Activated CD8-positive, alpha-beta memory T cell treated with anti-CD3 and anti-CD28 coated beads, Interleukin-2, amount 10 ng/mL, durations not matched to agents 7 days and 5 days (primary cell): ENCODE data around the gene ANGEL1. TPM values are rescaled to one million over a fixed set of nuclear protein-coding genes. Genes with fewer than 3 reads are reported as not detected.

ENCODE experiments used
- ATAC-seq: fragments of 150-1000 bp; cut with Tn5 transposase; one replicate; pipeline ENCODE4 v1.10.0; 2021; ENCODE audit warnings: moderate library complexity
- CTCF ChIA-PET: fragments of 350-600 bp; sonication (Branson Sonifier 250); formaldehyde crosslinking; loops from one replicate; lab custom pipeline; 2021; ENCODE audit warnings: antibody characterized with exemption; lab: Charles Lee
- DNase-seq: peaks from one replicate; pipeline ENCODE4 v3.0.0-alpha.2; 2020
- H3K27ac Mint-ChIP-seq: one replicate; pipeline ENCODE4 v1.8.0; 2021; ENCODE audit warnings: mild to moderate bottlenecking, mixed read lengths
- H3K27me3 Mint-ChIP-seq: one replicate; pipeline ENCODE4 v1.8.0; 2021; ENCODE audit warnings: mixed read lengths
- H3K36me3 Mint-ChIP-seq: one replicate; pipeline ENCODE4 v1.8.0; 2021; ENCODE audit warnings: mild to moderate bottlenecking, mixed read lengths
- H3K4me1 Mint-ChIP-seq: one replicate; pipeline ENCODE4 v1.8.0; 2021; ENCODE audit warnings: mixed read lengths
- H3K4me3 Mint-ChIP-seq: one replicate; pipeline ENCODE4 v1.8.0; 2021; ENCODE audit warnings: mild to moderate bottlenecking, moderate library complexity, mixed read lengths
- H3K9me3 Mint-ChIP-seq: one replicate; pipeline ENCODE4 v1.8.0; 2022; ENCODE audit warnings: low read depth, mixed read lengths
- total RNA-seq, 2 experiments: library from RNA; stranded (reverse); gene quantifications; one replicate each; pipeline ENCODE4 v1.2.3, GENCODE V29; 2021

ANGEL1 gene
- total RNA-seq, 2 experiments from 2014 or later, result 12.9 to 14.6 TPM

DNA sequence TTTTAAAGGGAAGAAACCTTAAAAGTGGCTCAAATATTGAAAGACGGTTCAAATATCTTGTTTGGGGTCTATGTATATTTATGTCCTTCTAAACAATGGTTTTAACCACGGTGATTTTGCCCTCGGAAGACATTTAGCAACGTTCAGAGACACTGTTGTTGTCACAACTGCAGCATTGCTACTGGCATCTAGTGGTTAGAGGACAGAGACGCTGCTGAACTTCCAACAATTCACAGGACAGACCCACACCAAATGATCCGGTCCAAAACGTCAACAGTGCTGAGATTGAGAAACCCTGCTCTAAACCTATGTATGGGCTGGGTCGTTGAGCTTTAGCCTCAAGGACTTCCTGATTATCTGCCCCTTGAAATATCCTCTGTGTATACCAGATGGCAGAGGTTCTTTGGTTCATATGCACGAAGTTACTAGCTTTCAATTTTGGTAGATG lies 1.7 kb downstream of the ANGEL1 start:
- no peak for ATAC-seq
- Mint-ChIP-seq H3K9me3 (no peaks in the 10 kb centered on the region), H3K27ac (peak overlapping the region; percentile 51), H3K27me3 (no peaks in the 10 kb centered on the region), H3K4me1 (peaks cover 20% of the 10 kb centered on the region), H3K36me3 (no peaks in the 10 kb centered on the region), H3K4me3 (peak overlapping the region; percentile 67)
- peak; percentile 45 for DNase-seq
- CTCF ChIA-PET, result interaction anchor here (0.9 to 5.4 kb wide), 10 partner anchors 10 to 105 kb away, joined by 4 to 43 read pairs (median 5); no protein-coding TSS in a partner anchor

GRCh38 chr14:76810525-76810924 lies 2.2 kb downstream of the ANGEL1 start:
- Mint-ChIP-seq H3K27ac (no peak overlapping the region), H3K27me3 (no peaks in the 10 kb centered on the region), H3K36me3 (no peaks in the 10 kb centered on the region), H3K4me1 (peaks cover 20% of the 10 kb centered on the region), H3K4me3 (peak overlapping the region; percentile 67), H3K9me3 (no peaks in the 10 kb centered on the region)
- CTCF ChIA-PET, result interaction anchor here (1.0 to 5.4 kb wide), 9 partner anchors 8 to 104 kb away, joined by 3 to 43 read pairs (median 5); no protein-coding TSS in a partner anchor
- DNase-seq, result no peak
- ATAC-seq, result no peak

- no peak for DNase-seq
- no peak for ATAC-seq
- H3K27me3 Mint-ChIP-seq, result no peaks in the 10 kb centered on the region
- CTCF ChIA-PET, result interaction anchor here (1.0 to 5.4 kb wide), 2 partner anchors 9 to 99 kb away, joined by 3 to 43 read pairs; no protein-coding TSS in a partner anchor
- H3K9me3 Mint-ChIP-seq, result no peaks in the 10 kb centered on the region
- no peak overlapping the region for H3K4me3 Mint-ChIP-seq
- H3K4me1 Mint-ChIP-seq, result peaks cover 20% of the 10 kb centered on the region
- H3K27ac Mint-ChIP-seq, result no peak overlapping the region
- peaks cover 3% of the 10 kb centered on the region for H3K36me3 Mint-ChIP-seq
Measured at GRCh38 chr14:76808990-76809389, 3.7 kb downstream of the ANGEL1 start.

DNA sequence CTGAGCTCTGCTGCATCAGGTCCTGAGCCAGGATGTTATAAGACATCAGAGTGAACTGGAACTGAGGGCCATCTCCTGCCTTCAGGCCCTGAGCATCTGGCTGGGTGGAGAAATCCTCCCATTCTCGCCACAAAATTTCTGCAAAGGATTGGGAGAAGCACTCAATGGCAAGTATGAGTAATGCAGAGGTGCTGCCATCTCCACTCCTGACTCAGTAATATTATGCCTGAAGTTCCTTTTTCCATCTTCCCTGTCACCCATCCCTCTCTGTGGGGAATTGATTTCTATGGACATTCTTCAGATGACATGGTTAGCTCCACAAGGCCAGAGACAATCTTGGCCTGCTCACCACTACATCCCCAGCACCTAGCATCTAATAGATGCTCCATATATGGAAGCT lies 4.7 kb downstream of the ANGEL1 start:
- peaks cover 10% of the 10 kb centered on the region for H3K36me3 Mint-ChIP-seq
- no peak overlapping the region for H3K4me3 Mint-ChIP-seq
- peaks cover 21% of the 10 kb centered on the region for H3K4me1 Mint-ChIP-seq
- CTCF ChIA-PET, result interaction anchor here (0.9 to 2.3 kb wide), 2 partner anchors 99 to 263 kb away, joined by 3 to 8 read pairs; no protein-coding TSS in a partner anchor
- no peak overlapping the region for H3K27ac Mint-ChIP-seq
- H3K9me3 Mint-ChIP-seq, result no peaks in the 10 kb centered on the region
- H3K27me3 Mint-ChIP-seq, result no peaks in the 10 kb centered on the region
- ATAC-seq, result no peak
- no peak for DNase-seq

DNA sequence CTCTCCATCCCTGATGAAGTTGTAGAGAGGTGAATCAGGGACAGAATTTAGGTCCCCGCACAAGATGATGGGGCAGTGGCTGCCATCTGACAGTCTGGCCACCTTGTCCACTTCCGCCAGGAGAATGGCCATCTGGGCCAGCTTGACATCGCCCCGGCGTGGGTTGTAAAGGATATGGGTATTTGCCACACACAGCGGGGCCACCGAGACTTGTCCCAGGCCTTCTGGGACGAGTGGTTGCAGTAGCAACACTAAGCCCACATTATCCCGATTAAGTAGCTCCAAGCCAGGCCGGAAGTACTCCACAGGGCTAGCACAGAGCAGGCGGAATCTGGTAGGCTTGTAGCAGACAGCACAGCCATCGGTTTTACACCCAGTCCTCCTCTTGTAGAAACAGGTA lies 6.2 kb downstream of the ANGEL1 start:
- no peak for ATAC-seq
- H3K36me3 Mint-ChIP-seq, result peaks cover 19% of the 10 kb centered on the region
- no peaks in the 10 kb centered on the region for H3K27me3 Mint-ChIP-seq
- H3K9me3 Mint-ChIP-seq, result no peaks in the 10 kb centered on the region
- DNase-seq, result no peak
- no peak overlapping the region for H3K27ac Mint-ChIP-seq
- CTCF ChIA-PET, result interaction anchor here (1.6 to 2.3 kb wide), 3 partner anchors 21 to 97 kb away, joined by 5 to 8 read pairs (median 7); no protein-coding TSS in a partner anchor
- H3K4me1 Mint-ChIP-seq, result peaks cover 14% of the 10 kb centered on the region
- H3K4me3 Mint-ChIP-seq, result no peak overlapping the region

DNA sequence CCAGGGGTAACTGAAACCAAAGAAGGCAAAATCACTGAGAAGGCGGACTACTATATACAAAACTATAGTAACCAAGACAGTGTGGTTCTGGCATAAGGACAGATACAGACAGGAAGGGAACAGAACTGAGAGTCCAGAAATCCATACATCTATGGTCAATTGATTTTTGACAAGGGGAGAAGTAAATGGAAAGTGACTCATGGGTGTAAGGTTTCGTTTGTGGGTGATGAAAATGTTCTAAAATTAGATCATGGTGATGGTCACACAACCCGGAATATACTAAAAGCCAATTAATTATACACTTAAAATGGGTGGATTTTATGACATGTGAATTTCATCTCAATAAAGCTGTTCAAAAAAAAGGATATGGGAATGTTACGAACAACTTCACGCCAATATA lies 18.7 kb downstream of the ANGEL1 start:
- Mint-ChIP-seq H3K27ac (no peak overlapping the region), H3K36me3 (peaks cover 5% of the 10 kb centered on the region), H3K4me1 (no peaks in the 10 kb centered on the region), H3K27me3 (no peaks in the 10 kb centered on the region), H3K9me3 (no peaks in the 10 kb centered on the region), H3K4me3 (no peak overlapping the region)
- ATAC-seq, result no peak
- DNase-seq, result no peak
- CTCF ChIA-PET, result interaction anchor here (1.1 kb wide), 1 partner anchor 9 kb away, joined by 4 read pairs; no protein-coding TSS in a partner anchor

DNA sequence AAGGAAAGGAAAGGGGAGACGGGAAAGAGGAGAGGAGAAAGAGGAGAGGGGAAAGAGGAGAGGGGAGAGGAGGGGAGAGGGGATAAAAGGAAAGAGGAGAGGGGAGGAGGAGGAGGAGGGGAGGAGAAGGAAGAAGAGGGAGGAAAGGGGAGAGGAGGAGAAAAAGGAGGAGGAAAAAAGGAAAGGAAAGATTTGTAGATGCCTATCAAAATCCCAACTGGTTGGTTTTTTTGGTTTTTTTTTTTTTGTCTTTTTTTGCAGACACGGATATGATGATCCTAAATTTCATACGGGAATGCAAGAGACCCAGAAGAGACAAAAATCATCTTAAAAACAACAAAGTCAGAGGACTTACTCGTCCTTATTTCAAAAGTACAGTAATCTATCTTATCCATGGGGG lies 19.4 kb downstream of the ANGEL1 start:
- no peak for DNase-seq
- CTCF ChIA-PET, result interaction anchor here (1.1 kb wide), 1 partner anchor 9 kb away, joined by 4 read pairs; no protein-coding TSS in a partner anchor
- Mint-ChIP-seq H3K27me3 (no peaks in the 10 kb centered on the region), H3K36me3 (peaks cover 4% of the 10 kb centered on the region), H3K4me1 (no peaks in the 10 kb centered on the region), H3K27ac (no peak overlapping the region), H3K4me3 (no peak overlapping the region), H3K9me3 (no peaks in the 10 kb centered on the region)
- no peak for ATAC-seq

GRCh38 chr14:76792422-76792821 lies 20.3 kb downstream of the ANGEL1 start:
- CTCF ChIA-PET, result no interaction called here
- Mint-ChIP-seq H3K36me3 (peaks cover 4% of the 10 kb centered on the region), H3K9me3 (no peaks in the 10 kb centered on the region), H3K27ac (no peak overlapping the region), H3K4me1 (no peaks in the 10 kb centered on the region), H3K27me3 (no peaks in the 10 kb centered on the region), H3K4me3 (no peak overlapping the region)
- ATAC-seq, result no peak
- DNase-seq, result no peak

- no peak for ATAC-seq
- H3K4me3 Mint-ChIP-seq, result no peak overlapping the region
- no peak overlapping the region for H3K27ac Mint-ChIP-seq
- H3K9me3 Mint-ChIP-seq, result no peaks in the 10 kb centered on the region
- H3K36me3 Mint-ChIP-seq, result peaks cover 6% of the 10 kb centered on the region
- H3K27me3 Mint-ChIP-seq, result no peaks in the 10 kb centered on the region
- CTCF ChIA-PET, result interaction anchor here (1.1 kb wide), 1 partner anchor 76 kb away, joined by 3 read pairs; no protein-coding TSS in a partner anchor
- peaks cover 33% of the 10 kb centered on the region for H3K4me1 Mint-ChIP-seq
- DNase-seq, result no peak
Measured at GRCh38 chr14:76786601-76787000, 26.1 kb downstream of the ANGEL1 start.

GRCh38 chr14:76784881-76785280 lies 27.8 kb downstream of the ANGEL1 start:
- peaks cover 2% of the 10 kb centered on the region for H3K36me3 Mint-ChIP-seq
- H3K4me1 Mint-ChIP-seq, result peaks cover 42% of the 10 kb centered on the region
- H3K9me3 Mint-ChIP-seq, result no peaks in the 10 kb centered on the region
- CTCF ChIA-PET, result interaction anchor here (0.5 to 5.9 kb wide), 18 partner anchors 9 to 673 kb away, joined by 3 to 83 read pairs (median 5); partner anchors contain the start of genes ANGEL1 and VASH1
- H3K4me3 Mint-ChIP-seq, result no peak overlapping the region
- ATAC-seq (peak; percentile 84), DNase-seq (peak; percentile 73)
- H3K27me3 Mint-ChIP-seq, result no peaks in the 10 kb centered on the region
- no peak overlapping the region for H3K27ac Mint-ChIP-seq

GRCh38 chr14:76784266-76784874 lies 28.3 kb downstream of the ANGEL1 start:
- Mint-ChIP-seq H3K4me3 (no peak overlapping the region), H3K27ac (no peak overlapping the region), H3K36me3 (peaks cover 2% of the 10 kb centered on the region), H3K9me3 (no peaks in the 10 kb centered on the region), H3K27me3 (no peaks in the 10 kb centered on the region), H3K4me1 (peaks cover 42% of the 10 kb centered on the region)
- DNase-seq, result peak; percentile 39
- CTCF ChIA-PET, result interaction anchor here (0.5 to 5.9 kb wide), 19 partner anchors 8 to 673 kb away, joined by 3 to 83 read pairs (median 5); partner anchors contain the start of genes ANGEL1 and VASH1
- peak; percentile 11 for ATAC-seq

DNA sequence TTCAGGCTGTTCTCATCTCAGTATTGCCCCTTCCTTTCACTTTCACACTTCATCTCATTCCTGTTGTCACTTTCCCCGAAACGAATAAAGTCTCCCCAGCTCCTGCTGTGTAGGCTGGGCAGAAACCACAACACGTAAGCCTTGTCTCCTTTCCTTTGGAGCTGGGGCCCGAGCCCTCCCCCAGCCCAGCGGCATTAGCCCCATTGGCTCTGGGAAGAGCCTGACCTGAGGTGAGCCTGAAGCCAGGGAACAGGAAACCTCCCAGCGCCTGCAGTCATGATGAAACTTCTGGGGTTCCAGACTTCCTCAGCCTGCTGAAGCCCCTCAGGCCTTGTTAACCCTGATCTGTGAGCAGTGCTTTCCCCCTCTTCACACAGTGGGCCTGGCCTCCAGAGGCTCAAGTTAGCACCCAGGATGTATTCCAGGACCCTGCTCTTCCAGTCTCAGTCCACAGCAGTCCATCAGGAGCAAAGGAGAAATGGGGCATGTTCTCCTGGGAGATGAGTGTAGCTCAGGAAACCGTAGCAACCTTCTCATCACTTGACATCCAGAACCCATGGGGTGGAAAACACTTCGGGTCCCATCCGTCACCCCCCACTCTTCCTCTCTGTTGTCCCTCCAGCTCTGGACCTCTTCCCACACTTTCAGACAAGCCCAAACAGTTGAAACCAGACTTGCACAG lies 29.7 kb downstream of the ANGEL1 start:
- Mint-ChIP-seq H3K36me3 (peaks cover 2% of the 10 kb centered on the region), H3K27me3 (no peaks in the 10 kb centered on the region), H3K9me3 (no peaks in the 10 kb centered on the region), H3K4me1 (peaks cover 42% of the 10 kb centered on the region), H3K27ac (peak overlapping the region; percentile 78), H3K4me3 (no peak overlapping the region)
- CTCF ChIA-PET, result interaction anchor here (0.6 to 5.9 kb wide), 11 partner anchors 10 to 563 kb away, joined by 3 to 83 read pairs (median 5); partner anchors contain the start of genes ANGEL1 and VASH1
- ATAC-seq, result peak; percentile 46
- peak; percentile 43 for DNase-seq
